Ishikawa (cell line): ENCODE data around the gene GRHL1.

Experiments used
- CEBPB ChIP-seq: IDR thresholded peaks from 2 replicates; pipeline ENCODE4 v1.6.1; 2012
- CREB1 ChIP-seq: IDR thresholded peaks from 2 replicates; pipeline ENCODE4 v1.6.1; 2012; ENCODE audit warnings: low read depth
- EGR1 ChIP-seq: IDR thresholded peaks from 2 replicates; pipeline ENCODE4 v1.6.1; 2012
- EP300 ChIP-seq: IDR thresholded peaks from 2 replicates; pipeline ENCODE4 v1.6.1; 2012; ENCODE audit warnings: borderline replicate concordance
- FOXM1 ChIP-seq: IDR thresholded peaks from 2 replicates; pipeline ENCODE4 v1.6.1; 2012; ENCODE audit warnings: low read depth, borderline replicate concordance
- MAX ChIP-seq: IDR thresholded peaks from 2 replicates; pipeline ENCODE4 v1.6.1; 2012
- NFIC ChIP-seq: IDR thresholded peaks from 2 replicates; pipeline ENCODE4 v1.6.1; 2012
- RAD21 ChIP-seq: IDR thresholded peaks from 2 replicates; pipeline ENCODE4 v1.6.1; 2012; ENCODE audit warnings: low read depth
- REST ChIP-seq: IDR thresholded peaks from 2 replicates; pipeline ENCODE4 v1.6.1; 2012; ENCODE audit warnings: low read depth, mild to moderate bottlenecking
- TAF1 ChIP-seq: IDR thresholded peaks from 2 replicates; pipeline ENCODE4 v1.6.1; 2012; ENCODE audit warnings: low read depth, mild to moderate bottlenecking
- TCF12 ChIP-seq: IDR thresholded peaks from 2 replicates; pipeline ENCODE4 v1.6.1; 2012; ENCODE audit warnings: low read depth
- TEAD4 ChIP-seq: IDR thresholded peaks from 2 replicates; pipeline ENCODE4 v1.6.1; 2012
- USF1 ChIP-seq: IDR thresholded peaks from 2 replicates; pipeline ENCODE4 v1.6.1; 2012
- YY1 ChIP-seq: IDR thresholded peaks from 2 replicates; pipeline ENCODE4 v1.6.1; 2012; ENCODE audit warnings: low read depth
- ZBTB7A ChIP-seq: IDR thresholded peaks from 2 replicates; pipeline ENCODE4 v1.6.1; 2012; ENCODE audit warnings: low read depth

Gene GRHL1

GRCh38 chr2:9994462-9994861 is 43.0 kb downstream of the GRHL1 start:
- TF ChIP-seq NFIC (no peak), EP300 (no peak), FOXM1 (no peak), USF1 (no peak), CEBPB (no peak), CREB1 (no peak), EGR1 (no peak), ZBTB7A (no peak), TEAD4 (no peak), TAF1 (no peak), YY1 (no peak), RAD21 (no peak), REST (no peak), MAX (no peak), TCF12 (no peak)

- TF ChIP-seq CREB1 (no peak), CEBPB (no peak), TCF12 (no peak), REST (no peak), FOXM1 (no peak), EGR1 (no peak), EP300 (no peak), MAX (no peak), TEAD4 (no peak), RAD21 (no peak), ZBTB7A (no peak), USF1 (no peak), NFIC (no peak), YY1 (no peak), TAF1 (no peak)
These were observed 43.6 kb downstream of the GRHL1 start for GRCh38 chr2:9995059-9995458.

- TF ChIP-seq NFIC (no peak), TAF1 (no peak), FOXM1 (no peak), TEAD4 (no peak), MAX (no peak), CREB1 (no peak)
These were observed 44.8 kb downstream of the GRHL1 start for GRCh38 chr2:9996321-9996720.

- TF ChIP-seq TAF1, result no peak
- TF ChIP-seq TCF12, result no peak
- no peak for TF ChIP-seq EGR1
- TF ChIP-seq CEBPB, result no peak
- no peak for TF ChIP-seq TEAD4
- no peak for TF ChIP-seq ZBTB7A
- no peak for TF ChIP-seq FOXM1
These were observed 46.4 kb downstream of the GRHL1 start for GRCh38 chr2:9997936-9998335.

GRCh38 chr2:9998916-9999654 is 47.6 kb downstream of the GRHL1 start:
- TF ChIP-seq CREB1 (no peak), NFIC (no peak), TAF1 (no peak), RAD21 (no peak), USF1 (no peak), FOXM1 (no peak), REST (no peak), EP300 (no peak)
